Spleen (tissue), 7 donors: ENCODE measurements around the gene ABCD3.

Experiments
- POLR2A ChIP-seq, 3 donors: fragments of 450-650 bp; IDR thresholded peaks; one replicate each; pipeline ENCODE4 v1.5.1; 2017; ENCODE audit warnings: antibody characterized with exemption in 3 of 3, mild to moderate bottlenecking in 1 of 3
- TF ChIP-seq, protein P1 (sequence below), 11 experiments: fragments of 200-600 bp in 7 of 11; fragments of 450-650 bp in 4 of 11; sonication (generic) in 4 of 11; IDR thresholded peaks in 8 of 11; conservative IDR thresholded peaks in 3 of 11; 1 replicate in 7 of 11; 2 replicates in 4 of 11; pipeline versions ENCODE4 v1.4.0 to v1.8.0; 2016 to 2021; ENCODE audit warnings: antibody characterized with exemption in 11 of 11, inconsistent platforms in 4 of 11, mild to moderate bottlenecking in 1 of 11
- donor health status: DM: no; HTN: no; CAD: no; lungs with moderate emphysema.
- donor health status: DM: no; HTN: no; CAD: no.
- donor health status: DM: no; HTN: no; CAD: no.

DNA sequence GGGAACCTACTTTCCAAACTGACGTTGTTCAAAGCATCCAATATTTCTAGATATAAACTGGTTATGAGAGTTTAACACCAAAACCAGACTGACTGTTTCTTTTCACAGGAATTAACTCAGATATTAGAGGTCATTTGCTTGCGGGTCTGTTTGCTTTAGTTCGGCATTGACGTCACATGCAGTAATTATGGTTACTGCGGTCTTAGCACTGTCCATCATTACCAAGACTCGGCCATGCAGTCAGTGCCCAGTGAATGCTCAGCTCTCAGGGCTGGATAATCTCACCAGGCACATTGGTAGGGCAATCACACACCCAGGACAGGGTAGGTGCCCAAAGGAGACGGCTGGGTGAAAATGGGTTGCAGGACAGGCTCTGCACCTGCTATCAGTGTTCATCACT, 133.3 kb downstream of the ABCD3 start:
- TF ChIP-seq, protein P1, sequence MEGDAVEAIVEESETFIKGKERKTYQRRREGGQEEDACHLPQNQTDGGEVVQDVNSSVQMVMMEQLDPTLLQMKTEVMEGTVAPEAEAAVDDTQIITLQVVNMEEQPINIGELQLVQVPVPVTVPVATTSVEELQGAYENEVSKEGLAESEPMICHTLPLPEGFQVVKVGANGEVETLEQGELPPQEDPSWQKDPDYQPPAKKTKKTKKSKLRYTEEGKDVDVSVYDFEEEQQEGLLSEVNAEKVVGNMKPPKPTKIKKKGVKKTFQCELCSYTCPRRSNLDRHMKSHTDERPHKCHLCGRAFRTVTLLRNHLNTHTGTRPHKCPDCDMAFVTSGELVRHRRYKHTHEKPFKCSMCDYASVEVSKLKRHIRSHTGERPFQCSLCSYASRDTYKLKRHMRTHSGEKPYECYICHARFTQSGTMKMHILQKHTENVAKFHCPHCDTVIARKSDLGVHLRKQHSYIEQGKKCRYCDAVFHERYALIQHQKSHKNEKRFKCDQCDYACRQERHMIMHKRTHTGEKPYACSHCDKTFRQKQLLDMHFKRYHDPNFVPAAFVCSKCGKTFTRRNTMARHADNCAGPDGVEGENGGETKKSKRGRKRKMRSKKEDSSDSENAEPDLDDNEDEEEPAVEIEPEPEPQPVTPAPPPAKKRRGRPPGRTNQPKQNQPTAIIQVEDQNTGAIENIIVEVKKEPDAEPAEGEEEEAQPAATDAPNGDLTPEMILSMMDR (IDR thresholded peaks at IDR 0.05 in 8 of 11, conservative IDR thresholded peaks at IDR 0.05 in 3 of 11), result no peak
- TF ChIP-seq POLR2A (IDR thresholded peaks at IDR 0.05), result no peak
